HL-60 (cell line): Measurements from ENCODE around the gene CASP7.

Experiments used
- GABPA ChIP-seq: IDR thresholded peaks from 2 replicates; pipeline ENCODE4 v1.6.1; 2012; ENCODE audit warnings: low read depth
- POLR2AphosphoS5 ChIP-seq: IDR thresholded peaks from 2 replicates; pipeline ENCODE4 v1.6.1; 2012; ENCODE audit warnings: low read depth
- TF ChIP-seq, protein P1 (sequence below): IDR thresholded peaks from one replicate; pipeline ENCODE4 v1.5.1; 2011; ENCODE audit warnings: low read length, control low read depth, inconsistent platforms; ENCODE audit not compliant: insufficient read depth

DNA sequence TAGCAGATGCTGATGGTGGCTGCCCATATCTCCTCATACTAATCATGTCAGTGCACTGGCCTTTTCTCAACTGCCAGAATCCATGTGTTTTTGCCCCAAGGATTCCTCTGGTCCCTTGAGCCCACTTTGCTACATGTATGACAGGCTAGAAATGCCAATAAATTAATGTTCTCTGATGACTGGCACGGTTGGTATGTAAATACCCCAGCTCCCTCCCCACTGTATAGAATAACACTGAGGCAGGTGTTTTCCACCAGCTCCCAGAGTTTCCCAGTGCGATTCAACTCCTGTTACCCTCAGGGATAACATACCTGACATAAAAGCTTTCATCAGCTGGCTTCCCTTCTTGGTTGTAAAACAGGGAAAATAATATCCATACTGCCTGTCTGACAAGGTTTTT is 62.8 kb downstream of the CASP7 start:
- TF ChIP-seq, protein P1, sequence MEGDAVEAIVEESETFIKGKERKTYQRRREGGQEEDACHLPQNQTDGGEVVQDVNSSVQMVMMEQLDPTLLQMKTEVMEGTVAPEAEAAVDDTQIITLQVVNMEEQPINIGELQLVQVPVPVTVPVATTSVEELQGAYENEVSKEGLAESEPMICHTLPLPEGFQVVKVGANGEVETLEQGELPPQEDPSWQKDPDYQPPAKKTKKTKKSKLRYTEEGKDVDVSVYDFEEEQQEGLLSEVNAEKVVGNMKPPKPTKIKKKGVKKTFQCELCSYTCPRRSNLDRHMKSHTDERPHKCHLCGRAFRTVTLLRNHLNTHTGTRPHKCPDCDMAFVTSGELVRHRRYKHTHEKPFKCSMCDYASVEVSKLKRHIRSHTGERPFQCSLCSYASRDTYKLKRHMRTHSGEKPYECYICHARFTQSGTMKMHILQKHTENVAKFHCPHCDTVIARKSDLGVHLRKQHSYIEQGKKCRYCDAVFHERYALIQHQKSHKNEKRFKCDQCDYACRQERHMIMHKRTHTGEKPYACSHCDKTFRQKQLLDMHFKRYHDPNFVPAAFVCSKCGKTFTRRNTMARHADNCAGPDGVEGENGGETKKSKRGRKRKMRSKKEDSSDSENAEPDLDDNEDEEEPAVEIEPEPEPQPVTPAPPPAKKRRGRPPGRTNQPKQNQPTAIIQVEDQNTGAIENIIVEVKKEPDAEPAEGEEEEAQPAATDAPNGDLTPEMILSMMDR, result no peak
- TF ChIP-seq GABPA, result no peak
- no peak for TF ChIP-seq POLR2AphosphoS5
